Measurements from ENCODE around the gene ATXN7L3.
"Not testable (repeated sequence)": the region's sequence is repeated elsewhere in the genome, so short reads cannot be mapped to it uniquely, and the experiment has no call there.

Gene ATXN7L3

GRCh38 chr17:44147812-44148211 is 51.9 kb downstream of the ATXN7L3 start:
- Histone ChIP-seq H3K4me2 (no peak overlapping the region), H2AFZ (ENCODE audit: low read depth) (no peak overlapping the region), H3K79me2 (ENCODE audit: insufficient read depth, low read depth) (peaks cover 38% of the 10 kb centered on the region), H3K27ac (no peak overlapping the region), H3K36me3 (ENCODE audit: insufficient read depth) (no peaks in the 10 kb centered on the region; the same call in 1 of the 2 replicates), H3K9ac (no peak overlapping the region), H3K4me3 (IDR thresholded peaks at IDR 0.05; ENCODE audit: insufficient read depth, low read depth, low read length) (no peak overlapping the region), H4K20me1 (ENCODE audit: insufficient read depth) (0 out of 2 replicates have a peak, but pooled peaks cover 5% of the 10 kb centered on the region), H3K27me3 (ENCODE audit: insufficient read depth, low read depth) (no peaks in the 10 kb centered on the region), H3K4me1 (ENCODE audit: low read depth, poor library complexity, severe bottlenecking) (peaks cover 23% of the 10 kb centered on the region)
- TF ChIP-seq CTCF (conservative IDR thresholded peaks at IDR 0.05; ENCODE audit: low read depth, low read length), result no peak

- no peak overlapping the region for H3K9ac ChIP-seq
- H2AFZ ChIP-seq (ENCODE audit: low read depth), result no peak overlapping the region
- H3K36me3 ChIP-seq (ENCODE audit: insufficient read depth), result no peaks in the 10 kb centered on the region; the same call in 1 of the 2 replicates
Observed at GRCh38 chr17:44146375-44147346, 53.0 kb downstream of the ATXN7L3 start.

GRCh38 chr17:44144966-44145739 is 54.5 kb downstream of the ATXN7L3 start:
- Histone ChIP-seq H3K4me1 (ENCODE audit: low read depth, poor library complexity, severe bottlenecking) (peaks cover 29% of the 10 kb centered on the region), H4K20me1 (ENCODE audit: insufficient read depth) (0 out of 2 replicates have a peak, but pooled peaks cover 5% of the 10 kb centered on the region), H2AFZ (ENCODE audit: low read depth) (no peak overlapping the region), H3K4me2 (no peak overlapping the region), H3K27ac (no peak overlapping the region), H3K27me3 (ENCODE audit: insufficient read depth, low read depth) (no peaks in the 10 kb centered on the region), H3K9ac (no peak overlapping the region), H3K36me3 (ENCODE audit: insufficient read depth) (no peaks in the 10 kb centered on the region; the same call in 1 of the 2 replicates), H3K4me3 (IDR thresholded peaks at IDR 0.05; ENCODE audit: insufficient read depth, low read depth, low read length) (no peak overlapping the region), H3K79me2 (ENCODE audit: insufficient read depth, low read depth) (peaks cover 39% of the 10 kb centered on the region)
- no peak for TF ChIP-seq CTCF (conservative IDR thresholded peaks at IDR 0.05; ENCODE audit: low read depth, low read length)

More at GRCh38 chr17:44146375-44147346, 53.0 kb downstream of the ATXN7L3 start:
- Histone ChIP-seq H3K4me3 (IDR thresholded peaks at IDR 0.05; ENCODE audit: insufficient read depth, low read depth, low read length) (no peak overlapping the region), H3K27me3 (ENCODE audit: insufficient read depth, low read depth) (no peaks in the 10 kb centered on the region), H4K20me1 (ENCODE audit: insufficient read depth) (0 out of 2 replicates have a peak, but pooled peaks cover 5% of the 10 kb centered on the region), H3K4me2 (no peak overlapping the region), H3K4me1 (ENCODE audit: low read depth, poor library complexity, severe bottlenecking) (peaks cover 28% of the 10 kb centered on the region), H3K27ac (no peak overlapping the region), H3K79me2 (ENCODE audit: insufficient read depth, low read depth) (peaks cover 49% of the 10 kb centered on the region)
- no peak for TF ChIP-seq CTCF (conservative IDR thresholded peaks at IDR 0.05; ENCODE audit: low read depth, low read length)

- Histone ChIP-seq H3K79me2 (ENCODE audit: insufficient read depth, low read depth) (peaks cover 28% of the 10 kb centered on the region), H3K4me1 (ENCODE audit: low read depth, poor library complexity, severe bottlenecking) (peaks cover 25% of the 10 kb centered on the region)
- not testable (repeated sequence) for H4K20me1 ChIP-seq (ENCODE audit: insufficient read depth); H2AFZ ChIP-seq (ENCODE audit: low read depth); H3K27me3 ChIP-seq (ENCODE audit: insufficient read depth, low read depth); H3K4me3 ChIP-seq (IDR thresholded peaks at IDR 0.05; ENCODE audit: insufficient read depth, low read depth, low read length); H3K36me3 ChIP-seq (ENCODE audit: insufficient read depth); H3K4me2 ChIP-seq; H3K27ac ChIP-seq; H3K9ac ChIP-seq
Observed at GRCh38 chr17:44143921-44144320, 55.8 kb downstream of the ATXN7L3 start.

All from KMS-11 (cell line).